ENCODE results near the gene CDK5RAP3. TPM values are rescaled to one million over a fixed set of nuclear protein-coding genes. Genes with fewer than 3 reads are reported as not detected.

CDK5RAP3 gene
- total and polyA plus RNA-seq, 2 experiments from 2014 or later = 92.6 to 106 TPM

DNA sequence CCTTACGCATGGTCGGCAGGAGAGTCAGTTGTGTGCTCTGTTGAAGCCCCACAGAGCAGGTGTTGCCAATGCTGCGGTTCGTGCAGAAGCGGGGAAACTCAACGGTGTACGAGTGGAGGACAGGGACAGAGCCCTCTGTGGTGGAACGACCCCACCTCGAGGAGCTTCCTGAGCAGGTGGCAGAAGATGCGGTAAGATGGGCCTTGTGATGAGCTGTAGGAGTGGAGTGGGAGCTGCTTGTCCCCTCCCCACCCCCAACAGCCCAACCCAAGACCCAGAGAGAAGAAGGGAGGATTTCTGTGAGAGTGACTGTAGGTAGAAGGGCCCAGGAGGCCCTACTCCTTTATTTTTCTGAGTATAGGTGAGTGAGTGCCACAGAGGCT lies 4.9 kb downstream of the CDK5RAP3 start:
- no peak overlapping the region for H3K27ac Mint-ChIP-seq

More for the DNA sequence above, 4.9 kb downstream of the CDK5RAP3 start:
- DNase-seq (ENCODE audit: low spot score) = no peak
- Histone ChIP-seq H3K79me2 (replicated peaks; ENCODE audit: insufficient read depth) (0 out of 2 replicates have a peak, but pooled peaks cover 7% of the 10 kb centered on the region), H3K36me3 (ENCODE audit: insufficient read depth) (peaks cover 17% of the 10 kb centered on the region; the same call in 1 of the 2 replicates), H3K4me2 (no peak overlapping the region), H3F3A (replicated peaks; ENCODE audit: low read depth) (peaks cover 3% of the 10 kb centered on the region; the same call in 1 of the 2 replicates), H3K4me3 (no peak overlapping the region), H3K4me1 (ENCODE audit: insufficient read depth) (peaks cover 6% of the 10 kb centered on the region), H4K20me1 (replicated peaks; ENCODE audit: insufficient read depth) (peaks cover 4% of the 10 kb centered on the region), H3K27ac (ENCODE audit: low read depth) (no peak overlapping the region), H3K9me2 (ENCODE audit: insufficient read depth) (no peaks in the 10 kb centered on the region), H3K27me3 (ENCODE audit: insufficient read depth) (no peaks in the 10 kb centered on the region), H2AFZ (no peak overlapping the region)
- peaks cover 73% of the 10 kb centered on the region for H3K36me3 Mint-ChIP-seq (ENCODE audit: low read depth)
- H3K27me3 Mint-ChIP-seq (ENCODE audit: insufficient read depth, low read depth, poor library complexity) = peaks cover 12% of the 10 kb centered on the region
- H3K4me3 Mint-ChIP-seq = no peak overlapping the region
- TF ChIP-seq STAT1 (IDR thresholded peaks at IDR 0.05; ENCODE audit: unreplicated experiment) = no peak
- no peak for TF ChIP-seq POLR2AphosphoS5 (IDR thresholded peaks at IDR 0.05; ENCODE audit: low read depth)
- TF ChIP-seq JUNB (IDR thresholded peaks at IDR 0.05; ENCODE audit: unreplicated experiment) = no peak
- TF ChIP-seq, protein P1, sequence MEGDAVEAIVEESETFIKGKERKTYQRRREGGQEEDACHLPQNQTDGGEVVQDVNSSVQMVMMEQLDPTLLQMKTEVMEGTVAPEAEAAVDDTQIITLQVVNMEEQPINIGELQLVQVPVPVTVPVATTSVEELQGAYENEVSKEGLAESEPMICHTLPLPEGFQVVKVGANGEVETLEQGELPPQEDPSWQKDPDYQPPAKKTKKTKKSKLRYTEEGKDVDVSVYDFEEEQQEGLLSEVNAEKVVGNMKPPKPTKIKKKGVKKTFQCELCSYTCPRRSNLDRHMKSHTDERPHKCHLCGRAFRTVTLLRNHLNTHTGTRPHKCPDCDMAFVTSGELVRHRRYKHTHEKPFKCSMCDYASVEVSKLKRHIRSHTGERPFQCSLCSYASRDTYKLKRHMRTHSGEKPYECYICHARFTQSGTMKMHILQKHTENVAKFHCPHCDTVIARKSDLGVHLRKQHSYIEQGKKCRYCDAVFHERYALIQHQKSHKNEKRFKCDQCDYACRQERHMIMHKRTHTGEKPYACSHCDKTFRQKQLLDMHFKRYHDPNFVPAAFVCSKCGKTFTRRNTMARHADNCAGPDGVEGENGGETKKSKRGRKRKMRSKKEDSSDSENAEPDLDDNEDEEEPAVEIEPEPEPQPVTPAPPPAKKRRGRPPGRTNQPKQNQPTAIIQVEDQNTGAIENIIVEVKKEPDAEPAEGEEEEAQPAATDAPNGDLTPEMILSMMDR (conservative IDR thresholded peaks at IDR 0.05; ENCODE audit: low read depth in 2 of 2) = no peak
- TF ChIP-seq, protein P2, sequence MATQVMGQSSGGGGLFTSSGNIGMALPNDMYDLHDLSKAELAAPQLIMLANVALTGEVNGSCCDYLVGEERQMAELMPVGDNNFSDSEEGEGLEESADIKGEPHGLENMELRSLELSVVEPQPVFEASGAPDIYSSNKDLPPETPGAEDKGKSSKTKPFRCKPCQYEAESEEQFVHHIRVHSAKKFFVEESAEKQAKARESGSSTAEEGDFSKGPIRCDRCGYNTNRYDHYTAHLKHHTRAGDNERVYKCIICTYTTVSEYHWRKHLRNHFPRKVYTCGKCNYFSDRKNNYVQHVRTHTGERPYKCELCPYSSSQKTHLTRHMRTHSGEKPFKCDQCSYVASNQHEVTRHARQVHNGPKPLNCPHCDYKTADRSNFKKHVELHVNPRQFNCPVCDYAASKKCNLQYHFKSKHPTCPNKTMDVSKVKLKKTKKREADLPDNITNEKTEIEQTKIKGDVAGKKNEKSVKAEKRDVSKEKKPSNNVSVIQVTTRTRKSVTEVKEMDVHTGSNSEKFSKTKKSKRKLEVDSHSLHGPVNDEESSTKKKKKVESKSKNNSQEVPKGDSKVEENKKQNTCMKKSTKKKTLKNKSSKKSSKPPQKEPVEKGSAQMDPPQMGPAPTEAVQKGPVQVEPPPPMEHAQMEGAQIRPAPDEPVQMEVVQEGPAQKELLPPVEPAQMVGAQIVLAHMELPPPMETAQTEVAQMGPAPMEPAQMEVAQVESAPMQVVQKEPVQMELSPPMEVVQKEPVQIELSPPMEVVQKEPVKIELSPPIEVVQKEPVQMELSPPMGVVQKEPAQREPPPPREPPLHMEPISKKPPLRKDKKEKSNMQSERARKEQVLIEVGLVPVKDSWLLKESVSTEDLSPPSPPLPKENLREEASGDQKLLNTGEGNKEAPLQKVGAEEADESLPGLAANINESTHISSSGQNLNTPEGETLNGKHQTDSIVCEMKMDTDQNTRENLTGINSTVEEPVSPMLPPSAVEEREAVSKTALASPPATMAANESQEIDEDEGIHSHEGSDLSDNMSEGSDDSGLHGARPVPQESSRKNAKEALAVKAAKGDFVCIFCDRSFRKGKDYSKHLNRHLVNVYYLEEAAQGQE (IDR thresholded peaks at IDR 0.05; ENCODE audit: unreplicated experiment) = no peak
- TF ChIP-seq ZNF114 (CRISPR knock-in tag; IDR thresholded peaks at IDR 0.05) = no peak
- TF ChIP-seq, protein P3, sequence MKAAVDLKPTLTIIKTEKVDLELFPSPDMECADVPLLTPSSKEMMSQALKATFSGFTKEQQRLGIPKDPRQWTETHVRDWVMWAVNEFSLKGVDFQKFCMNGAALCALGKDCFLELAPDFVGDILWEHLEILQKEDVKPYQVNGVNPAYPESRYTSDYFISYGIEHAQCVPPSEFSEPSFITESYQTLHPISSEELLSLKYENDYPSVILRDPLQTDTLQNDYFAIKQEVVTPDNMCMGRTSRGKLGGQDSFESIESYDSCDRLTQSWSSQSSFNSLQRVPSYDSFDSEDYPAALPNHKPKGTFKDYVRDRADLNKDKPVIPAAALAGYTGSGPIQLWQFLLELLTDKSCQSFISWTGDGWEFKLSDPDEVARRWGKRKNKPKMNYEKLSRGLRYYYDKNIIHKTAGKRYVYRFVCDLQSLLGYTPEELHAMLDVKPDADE (IDR thresholded peaks at IDR 0.05) = no peak
- no peak for TF ChIP-seq EZH2phosphoT487 (IDR thresholded peaks at IDR 0.05; ENCODE audit: unreplicated experiment)
- TF ChIP-seq EZH2 (IDR thresholded peaks at IDR 0.05; ENCODE audit: low read depth, unreplicated experiment) = no peak
- no peak for TF ChIP-seq ZNF331 (CRISPR knock-in tag; IDR thresholded peaks at IDR 0.05; ENCODE audit: low read depth)
- no peak for ATAC-seq
- H3K9me3 Mint-ChIP-seq = no peaks in the 10 kb centered on the region; the same call in 2 of the 3 replicates
- no peaks in the 10 kb centered on the region; the same call in 2 of the 3 replicates for H3K4me1 Mint-ChIP-seq
